ENCODE results near the gene NT5C3B.
A peak's percentile ranks its signal among the peaks of the same experiment; 100 is the strongest.

The NT5C3B gene

DNA sequence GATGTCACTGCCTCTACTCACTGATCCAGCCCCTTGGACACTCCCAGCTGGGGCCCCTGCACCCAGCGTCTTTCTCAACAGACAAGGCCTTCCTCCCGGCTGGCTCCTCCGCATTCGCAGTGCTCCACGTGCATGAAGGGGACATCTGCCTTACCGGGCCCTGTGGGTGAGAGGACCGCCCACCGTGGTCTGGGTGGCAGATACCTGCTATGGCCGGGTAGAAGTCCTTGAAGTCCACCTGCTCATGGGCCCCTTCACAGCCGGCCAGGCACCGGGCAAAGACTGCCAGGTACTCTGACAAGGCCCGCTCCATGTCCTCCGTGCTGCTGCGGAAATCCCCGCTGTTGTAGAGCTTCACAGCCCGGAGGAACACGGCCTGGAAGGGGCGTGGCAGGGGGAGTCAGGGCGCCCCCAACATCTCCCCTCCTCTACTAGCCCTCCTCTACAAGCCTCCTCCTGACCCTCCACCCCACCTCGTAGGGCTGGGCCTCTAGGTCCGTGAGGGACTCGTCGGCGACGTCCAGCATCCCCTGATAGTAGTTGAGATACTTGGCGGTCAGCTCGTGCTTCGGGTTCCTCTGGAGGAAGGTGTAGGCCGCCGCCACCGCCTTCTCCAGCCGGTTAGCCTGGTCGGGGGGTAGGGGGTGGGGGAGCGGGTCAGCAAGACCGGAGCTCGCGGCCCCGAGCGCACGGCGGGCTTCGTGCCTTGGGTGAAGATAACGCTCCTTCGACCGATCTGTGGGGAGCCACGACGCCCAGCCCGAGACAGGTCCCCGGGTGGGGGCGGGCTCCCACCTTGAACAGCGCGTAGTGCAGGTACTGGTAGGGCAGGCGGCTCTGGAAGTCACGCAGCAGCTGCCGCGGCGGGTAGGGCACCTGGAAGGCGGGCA, 25.1 kb downstream of the NT5C3B start:
- no peak for DNase-seq

DNA sequence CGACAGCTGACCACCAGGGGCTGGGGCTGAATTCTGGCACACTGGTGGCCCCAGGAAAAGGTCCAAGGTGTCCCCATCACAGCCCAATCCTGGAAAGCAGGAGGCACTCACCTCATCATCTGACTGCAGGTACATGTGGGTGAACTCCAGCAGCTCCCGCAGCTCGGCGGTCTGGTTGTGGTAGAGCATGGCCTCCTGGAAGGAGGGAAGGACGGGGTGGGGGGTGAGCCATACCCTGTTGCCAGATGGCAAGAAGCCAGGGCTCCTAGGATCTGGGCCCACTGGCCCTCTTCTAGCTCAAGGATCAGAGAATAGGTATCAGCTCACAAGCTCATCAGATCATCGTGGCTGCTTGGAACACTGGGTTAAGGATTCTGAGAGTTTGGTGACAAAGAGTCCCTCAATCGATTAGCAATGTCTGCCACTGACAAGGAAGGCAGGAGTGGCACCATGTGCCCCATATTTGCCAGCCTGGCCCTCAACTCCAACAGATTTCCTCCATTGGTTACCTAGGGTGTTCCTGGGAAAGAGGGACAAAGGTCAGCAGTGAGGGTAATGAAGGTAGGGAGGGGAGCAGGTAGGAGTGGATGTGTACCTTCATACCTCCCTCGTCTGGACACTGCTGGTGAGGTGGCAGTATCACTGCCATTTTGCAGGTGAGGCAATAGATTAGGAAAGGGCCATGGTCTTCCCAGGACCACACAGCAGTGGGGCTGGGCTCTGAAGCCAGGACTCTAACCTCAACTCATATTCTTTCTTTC, 29.2 kb downstream of the NT5C3B start:
- no peak for DNase-seq

DNA sequence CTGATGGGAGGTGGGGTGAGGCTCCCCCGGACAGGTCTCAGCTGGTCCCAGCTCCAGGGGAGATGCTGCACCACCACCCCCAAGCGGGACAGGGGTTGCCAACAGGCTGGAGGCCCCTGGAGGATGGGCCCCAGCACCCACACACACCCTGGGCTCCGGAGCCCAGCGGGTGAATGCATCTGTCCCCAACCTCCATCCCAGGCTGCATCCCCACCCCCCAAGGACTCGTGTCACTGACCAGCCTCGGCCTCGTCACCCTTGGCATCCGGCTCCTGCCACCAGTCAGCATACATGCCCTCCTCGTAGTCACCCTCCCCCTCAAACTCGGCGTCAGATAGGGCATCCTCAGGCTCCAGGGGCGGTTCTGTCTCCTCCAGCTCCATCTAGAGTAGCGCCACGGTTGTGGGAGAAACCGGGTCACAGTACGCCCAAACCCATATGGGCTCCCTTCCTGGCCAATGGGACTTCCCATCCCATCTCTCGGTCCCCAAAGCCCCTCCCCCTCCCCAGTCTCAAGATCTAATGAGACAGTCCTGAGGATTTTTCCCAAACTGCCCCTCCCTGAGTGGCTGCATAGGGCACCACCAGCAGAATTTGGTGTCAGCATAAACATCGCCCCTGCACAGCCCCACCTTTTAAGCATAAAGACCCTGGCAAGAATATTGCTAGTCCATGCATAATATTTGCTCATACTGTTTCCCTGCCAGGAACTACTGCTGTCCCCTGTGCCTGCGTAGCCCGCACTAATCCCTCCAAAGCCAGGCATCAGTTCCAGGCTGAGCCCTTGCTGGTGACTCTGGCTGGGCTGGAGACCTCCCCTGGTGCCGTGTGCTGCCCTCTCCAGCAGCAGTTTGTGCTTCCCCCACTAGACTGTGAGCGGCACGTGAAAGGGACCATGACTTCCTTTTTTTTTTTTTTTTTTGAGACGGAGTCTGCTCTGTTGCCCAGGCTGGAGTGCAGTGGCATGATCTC, 32.7 kb downstream of the NT5C3B start:
- no peak for DNase-seq

DNA sequence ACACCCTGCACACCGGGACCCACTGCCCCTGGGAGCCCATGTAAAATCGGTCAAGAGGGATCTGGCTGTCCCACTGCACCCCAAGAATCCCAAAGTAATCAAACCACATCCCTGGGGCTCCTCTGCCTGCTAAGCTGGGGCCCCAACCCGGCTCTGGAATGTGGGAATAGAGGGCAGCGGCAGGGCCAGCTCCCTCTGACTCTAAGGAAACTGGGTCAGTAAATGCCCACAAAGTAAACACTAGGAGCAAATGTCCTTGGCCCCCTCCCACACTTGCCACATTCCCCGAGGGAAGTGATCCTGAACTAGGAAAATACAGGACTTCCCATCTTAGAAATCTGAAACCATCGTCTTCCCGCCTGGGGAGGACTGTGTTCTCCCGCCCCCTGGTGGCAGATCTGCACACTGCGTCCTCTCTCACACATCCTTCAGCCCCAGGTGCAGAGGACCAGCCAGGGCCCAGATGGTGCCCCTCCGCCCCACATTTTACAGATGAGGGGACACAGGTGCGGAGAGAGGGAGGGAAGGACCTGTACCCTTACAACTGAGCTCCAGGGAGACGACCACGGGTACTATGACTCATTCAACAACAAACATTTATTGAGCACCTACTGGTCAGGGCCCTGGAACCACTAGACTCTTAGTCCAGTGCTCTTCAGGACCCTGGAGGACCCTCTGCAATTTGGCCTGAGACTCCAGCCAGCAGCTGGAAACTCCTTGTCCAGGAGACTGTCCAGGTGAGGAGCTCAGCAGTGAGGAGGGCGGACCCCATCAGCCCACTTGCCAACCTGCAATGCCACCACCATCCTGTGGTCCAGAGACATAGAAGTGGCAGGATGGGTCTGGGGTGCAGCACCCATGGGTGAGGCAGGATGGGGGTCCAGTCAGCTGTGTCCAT, 34.4 kb downstream of the NT5C3B start:
- peak; percentile 75 for DNase-seq

DNA sequence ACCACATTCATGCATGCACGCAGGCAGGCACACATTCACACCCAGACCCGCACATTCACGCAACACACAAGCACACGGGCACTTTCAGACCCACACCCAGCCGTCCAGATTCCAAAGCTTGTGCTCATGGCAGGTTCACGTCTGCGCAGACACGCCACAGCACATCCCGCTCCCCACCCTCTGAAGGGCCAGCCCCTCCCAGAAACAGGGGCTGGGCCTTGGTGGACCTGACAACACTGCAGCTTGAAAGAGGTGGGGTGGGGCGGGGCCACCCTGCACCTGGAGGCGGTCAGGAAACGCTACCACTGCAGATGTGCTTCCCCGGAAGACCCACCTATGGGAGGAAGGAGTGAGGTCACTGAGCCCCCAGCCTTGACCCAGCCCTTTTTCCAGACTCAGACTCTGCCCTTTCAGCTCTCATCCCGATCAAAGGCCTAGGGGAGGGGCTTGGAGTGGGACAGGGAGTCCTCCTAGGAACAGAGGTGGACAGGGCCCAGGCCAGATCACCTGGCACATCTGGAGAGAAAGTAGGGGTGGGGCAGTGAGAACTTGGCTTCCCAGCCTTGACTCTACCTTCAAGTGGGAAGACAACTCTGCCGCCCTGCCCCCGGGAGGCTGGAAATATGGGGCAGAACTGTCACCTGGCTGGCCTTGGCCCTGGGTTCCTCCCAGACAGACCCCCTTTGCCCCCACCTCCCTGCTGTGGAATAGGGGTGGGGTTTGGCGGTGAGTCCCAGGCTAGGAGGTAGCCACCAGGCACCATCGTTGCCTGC, 35.2 kb downstream of the NT5C3B start:
- DNase-seq, result no peak

DNA sequence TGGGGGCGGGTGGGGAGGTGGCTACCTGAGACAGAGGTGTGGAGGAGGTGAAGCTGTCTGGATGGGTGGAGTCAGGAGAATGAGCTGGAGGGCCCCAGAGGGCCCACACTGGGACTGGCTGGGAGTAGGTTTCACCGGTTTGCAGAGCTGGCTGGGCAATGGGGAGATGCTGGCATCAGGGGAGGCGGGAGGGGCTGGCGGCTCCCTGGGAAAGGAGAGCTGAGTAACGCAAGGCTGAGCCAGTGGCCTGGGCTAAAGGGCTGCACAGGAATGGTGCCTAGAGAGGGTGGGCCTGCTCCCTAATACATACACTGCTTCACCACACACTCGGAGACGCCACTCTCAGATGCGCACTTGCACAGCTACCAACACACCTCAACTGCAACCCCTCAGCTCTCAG, 36.7 kb downstream of the NT5C3B start:
- DNase-seq, result no peak

DNA sequence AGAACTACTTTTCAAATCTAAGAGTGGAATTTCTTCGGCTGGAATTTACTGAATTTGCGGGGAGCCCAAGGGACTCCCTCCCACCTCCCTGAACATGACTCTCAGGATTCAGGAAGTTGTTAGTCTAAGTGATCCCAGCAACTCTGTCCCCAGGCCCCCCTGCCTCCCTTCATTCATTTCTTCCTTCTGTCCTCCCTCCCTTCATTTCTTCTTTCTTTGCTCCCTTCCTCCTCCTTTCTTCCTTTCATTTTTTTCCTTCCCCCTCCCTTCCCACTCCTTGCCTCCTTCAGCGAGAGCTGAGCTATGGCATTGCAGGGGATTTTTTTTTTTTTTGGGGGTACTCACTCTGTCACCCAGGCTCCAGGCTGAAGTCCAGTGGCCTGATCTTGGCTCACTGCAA, 38.7 kb downstream of the NT5C3B start:
- DNase-seq, result no peak

DNA sequence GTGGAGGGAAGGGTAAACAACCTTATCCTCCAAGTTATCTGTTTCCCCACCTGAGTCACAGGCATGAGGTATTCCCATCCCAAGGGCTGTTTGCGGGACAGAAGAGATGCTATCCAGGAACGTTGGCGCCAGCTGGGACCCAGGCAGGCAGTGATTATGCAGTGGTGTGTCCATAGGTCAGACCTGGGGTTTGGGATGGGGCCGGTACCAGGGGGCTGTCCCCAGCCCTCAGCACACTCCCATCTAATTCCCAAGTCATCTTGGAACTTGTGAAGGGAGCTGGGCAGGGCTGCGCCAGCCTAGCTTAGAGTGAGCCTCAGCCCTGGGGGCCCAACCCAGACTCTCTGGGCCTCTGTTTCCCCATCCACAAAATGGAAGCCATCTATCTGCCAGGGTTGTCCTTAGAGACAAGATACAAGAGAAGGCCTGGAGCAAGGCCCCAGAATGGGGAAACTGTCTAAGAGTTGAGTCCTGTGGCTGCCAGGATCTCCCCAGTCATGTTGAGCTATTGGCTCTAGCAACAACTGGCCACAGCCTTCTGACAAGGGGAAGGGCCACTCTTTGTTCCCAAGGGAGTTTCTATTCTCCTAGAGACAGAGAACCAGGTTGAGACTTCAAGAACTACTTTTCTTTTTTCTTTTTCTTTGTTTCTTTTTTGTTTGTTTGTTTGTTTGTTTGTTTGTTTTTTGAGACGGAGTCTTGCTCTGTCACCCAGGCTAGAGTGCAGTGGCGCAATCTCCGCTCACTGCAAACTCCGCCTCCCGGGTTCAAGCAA, 39.7 kb downstream of the NT5C3B start:
- DNase-seq, result no peak

DNA sequence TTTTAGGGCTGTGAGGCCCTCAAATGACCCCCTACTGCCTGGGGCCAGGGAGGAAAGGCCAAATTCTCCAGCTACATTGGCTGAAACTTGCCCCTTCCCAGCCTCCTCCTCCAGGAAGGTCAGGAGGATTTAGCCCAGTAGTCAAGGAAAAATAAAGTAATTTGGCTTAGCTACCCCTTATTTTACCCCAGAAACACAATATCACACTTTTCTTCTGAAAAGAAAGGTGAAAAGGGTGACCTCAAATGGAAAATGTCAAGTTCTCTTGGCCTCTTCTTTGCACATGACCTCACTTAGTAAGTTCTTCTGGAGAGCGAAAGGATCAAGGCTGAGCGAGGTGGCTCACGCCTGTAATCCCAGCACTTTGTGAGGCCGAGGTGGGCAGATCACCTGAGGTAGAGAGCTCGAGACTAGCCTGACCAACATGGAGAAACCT, 41.5 kb downstream of the NT5C3B start:
- no peak for DNase-seq

DNA sequence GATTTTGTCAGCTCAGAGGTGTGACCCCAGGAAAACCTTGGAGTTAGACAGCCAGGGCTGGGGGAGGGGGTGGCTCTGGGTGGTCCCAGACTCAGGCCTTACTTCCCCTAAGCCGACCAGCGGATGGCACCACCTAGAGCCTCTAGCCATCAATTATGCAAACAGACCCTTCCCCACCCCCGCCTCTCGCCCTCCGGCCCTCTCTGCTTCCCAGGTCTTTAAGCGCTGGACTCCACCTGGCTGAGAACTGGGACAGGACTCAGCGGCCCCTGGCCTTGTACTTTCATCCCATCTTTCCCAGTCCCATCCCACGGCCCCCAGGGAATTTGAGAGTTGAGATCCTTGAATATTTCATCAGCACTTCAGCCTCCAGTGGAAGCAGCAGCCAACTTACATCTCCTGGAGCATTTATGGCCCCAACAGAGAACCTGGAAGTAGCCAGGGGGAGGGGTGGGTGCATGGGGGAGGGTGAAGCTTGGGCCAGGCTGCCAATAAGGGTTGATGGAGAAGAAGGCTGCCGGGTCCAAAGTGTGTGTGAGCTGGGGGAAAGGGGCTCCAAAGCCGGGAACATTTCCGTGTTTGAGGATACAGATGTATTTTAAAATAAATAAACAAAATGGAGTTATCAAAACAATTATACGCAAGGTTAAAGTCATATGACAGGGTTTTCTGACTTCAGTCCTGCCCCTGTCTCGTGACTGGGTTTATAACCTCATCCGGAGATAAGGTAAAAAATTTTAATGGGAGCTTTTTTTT, 42.1 kb downstream of the NT5C3B start:
- DNase-seq, result no peak

DNA sequence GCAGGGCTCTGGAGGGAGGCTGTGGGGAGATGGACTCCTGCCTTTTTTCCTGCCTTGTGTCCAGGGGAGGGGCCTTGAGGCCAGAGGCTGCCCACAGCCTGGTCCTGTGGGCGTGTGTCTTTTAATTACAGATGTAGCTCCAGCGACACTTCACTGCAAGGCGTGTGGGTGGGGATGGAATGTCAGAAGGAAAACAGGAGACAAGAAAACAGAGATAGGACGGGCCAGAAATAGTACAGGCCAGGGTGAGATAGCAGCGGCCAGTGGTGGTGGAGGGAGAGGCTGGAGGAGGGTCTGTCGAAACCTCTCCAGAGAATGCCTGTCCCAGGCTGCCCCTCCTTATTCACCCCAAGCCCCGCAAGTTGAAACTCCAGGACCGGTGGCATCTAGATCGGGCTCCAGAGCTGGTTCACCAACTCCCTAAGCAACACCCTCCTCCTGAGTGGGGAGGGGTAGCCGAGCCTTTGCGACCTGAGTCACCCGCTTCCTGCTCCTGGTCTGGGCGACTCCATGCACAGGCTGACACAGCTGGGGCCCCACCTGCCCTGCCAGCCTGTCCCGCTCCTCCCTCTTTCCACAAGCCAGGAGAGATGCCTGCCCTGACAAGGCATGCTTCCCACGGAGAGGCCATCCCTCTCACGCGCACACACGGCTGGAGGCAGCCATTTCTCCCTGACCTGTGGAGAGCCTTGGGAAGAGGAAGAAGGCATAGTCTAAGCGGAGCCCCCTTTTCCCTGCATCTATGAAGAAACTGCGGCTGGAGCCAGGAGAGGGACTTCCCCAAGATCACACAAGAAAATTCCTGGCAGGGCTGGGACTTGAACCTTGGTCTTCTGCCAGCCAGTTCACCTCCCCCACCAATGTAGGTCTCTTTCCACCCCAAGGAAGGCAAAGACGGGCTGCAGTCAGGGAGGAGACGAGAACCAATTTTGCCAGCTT, 42.9 kb downstream of the NT5C3B start:
- no peak for DNase-seq

DNA sequence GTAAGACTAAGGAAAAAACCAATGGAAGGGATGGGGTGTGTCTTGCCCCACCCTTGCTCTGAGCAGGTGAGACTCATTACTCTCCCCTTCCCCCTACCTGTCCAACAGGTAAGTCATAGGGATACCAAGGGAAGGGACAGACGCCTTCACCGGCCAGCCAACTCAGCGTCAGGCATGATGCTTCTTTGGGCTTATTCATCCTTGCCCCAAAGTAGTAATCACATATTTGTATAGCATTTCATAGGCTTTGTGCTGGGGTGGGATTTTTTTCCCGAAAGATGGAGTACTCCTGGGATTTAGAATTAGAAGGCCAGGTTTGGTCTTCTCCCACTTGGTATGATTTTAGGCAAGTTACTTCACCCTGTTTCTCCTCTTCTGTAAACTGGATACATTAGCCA, 49.0 kb downstream of the NT5C3B start:
- DNase-seq, result no peak

DNA sequence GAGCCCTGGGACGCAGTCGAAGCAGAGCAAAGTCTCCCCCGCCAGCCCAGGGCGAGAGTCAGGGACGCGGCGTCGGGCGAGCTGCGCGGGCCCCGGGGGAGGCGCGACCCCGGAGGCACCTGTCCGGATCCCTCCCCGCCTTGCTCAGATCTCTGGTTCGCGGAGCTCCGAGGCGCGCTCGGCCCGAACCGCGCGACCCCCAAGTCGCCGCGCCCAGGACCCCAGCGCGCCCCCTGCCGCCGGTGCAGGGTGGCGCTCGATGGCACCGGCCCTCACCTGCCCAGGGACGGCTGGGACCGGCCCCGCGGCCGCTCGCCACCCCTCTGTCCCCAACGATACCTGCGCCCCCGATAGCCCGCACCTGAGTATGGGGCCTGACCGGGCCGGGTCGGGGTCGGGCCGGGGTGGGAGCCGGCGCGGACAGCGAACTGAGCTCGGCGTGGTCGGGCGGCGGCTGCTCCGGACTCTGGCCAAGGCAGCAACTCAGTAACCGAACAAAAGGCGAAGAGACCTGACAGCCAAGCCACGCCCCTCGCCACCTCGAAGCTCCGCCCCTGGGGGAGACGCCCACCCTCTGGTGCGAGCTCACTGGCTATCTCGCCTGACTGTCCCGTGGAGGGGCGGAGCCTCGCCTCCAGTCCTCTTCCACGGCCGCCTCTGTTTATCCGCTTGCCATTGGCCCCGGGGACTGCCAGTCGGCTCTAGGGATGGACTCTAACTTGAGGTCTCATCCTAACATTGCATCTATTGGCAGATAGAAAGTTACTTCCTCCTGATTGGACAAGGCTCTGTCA, 49.6 kb downstream of the NT5C3B start, which contains the start of gene JUP:
Gene JUP, minus strand, starts transcription at position 485 of the 794 bp plus-strand sequence. CDS start 14,857 bp downstream, outside the sequence.
- DNase-seq, result peak; percentile 81

DNA sequence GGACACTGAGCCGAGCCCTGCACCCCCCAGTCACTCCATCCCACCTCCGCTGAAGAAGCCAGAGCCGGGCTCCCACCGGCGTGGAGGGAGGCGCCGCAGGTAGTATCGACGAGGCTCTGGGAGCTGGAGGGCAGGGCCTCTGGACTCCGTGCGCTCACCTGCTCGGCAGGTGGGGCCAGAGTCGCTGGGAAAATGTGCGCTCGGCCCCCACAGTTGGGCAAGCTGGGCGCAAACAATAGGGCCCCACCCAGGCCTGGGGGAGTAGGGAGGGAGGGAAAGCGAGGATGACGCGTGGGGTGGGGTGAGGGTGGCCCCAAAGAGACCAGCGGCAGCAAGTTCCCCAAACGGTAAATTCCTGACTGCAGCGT, 50.2 kb downstream of the NT5C3B start:
- DNase-seq, result no peak

DNA sequence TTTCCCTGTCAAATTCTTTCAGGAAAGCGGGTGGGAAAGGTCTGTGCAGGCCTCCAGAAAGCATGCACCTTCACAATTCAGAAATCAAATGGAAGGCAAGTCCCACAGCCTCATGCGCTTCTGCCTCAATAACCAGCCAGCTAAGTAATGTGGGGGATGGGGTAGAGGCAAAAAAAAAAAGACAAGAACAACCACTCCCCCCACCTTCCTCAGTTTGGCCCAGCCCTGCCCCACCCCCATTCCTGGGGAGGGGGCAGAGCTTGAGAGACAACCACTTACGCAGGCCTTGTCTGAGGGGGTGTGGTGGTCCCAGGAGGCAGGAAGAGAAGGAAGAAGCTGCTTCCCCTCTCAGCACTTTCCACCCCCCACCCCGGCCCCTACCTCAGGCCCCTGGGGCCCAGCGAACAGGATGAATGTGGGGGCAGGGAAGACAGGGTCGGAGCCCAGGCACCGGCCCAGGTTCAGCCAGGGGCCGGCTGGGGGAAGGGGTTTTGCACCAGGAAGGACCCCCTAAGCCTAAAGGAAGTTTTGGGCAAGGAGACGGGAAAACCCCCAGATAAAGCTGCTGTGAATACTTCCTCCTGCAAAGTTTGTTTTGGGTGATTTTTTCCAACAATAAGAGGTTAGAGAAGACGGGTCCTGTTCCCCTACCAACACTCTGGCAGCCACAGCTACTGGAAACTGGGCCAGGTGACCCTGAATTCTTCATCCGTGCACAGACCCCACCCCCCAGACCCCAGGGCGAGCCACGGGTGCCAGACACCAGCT, 50.8 kb downstream of the NT5C3B start:
- no peak for DNase-seq

DNA sequence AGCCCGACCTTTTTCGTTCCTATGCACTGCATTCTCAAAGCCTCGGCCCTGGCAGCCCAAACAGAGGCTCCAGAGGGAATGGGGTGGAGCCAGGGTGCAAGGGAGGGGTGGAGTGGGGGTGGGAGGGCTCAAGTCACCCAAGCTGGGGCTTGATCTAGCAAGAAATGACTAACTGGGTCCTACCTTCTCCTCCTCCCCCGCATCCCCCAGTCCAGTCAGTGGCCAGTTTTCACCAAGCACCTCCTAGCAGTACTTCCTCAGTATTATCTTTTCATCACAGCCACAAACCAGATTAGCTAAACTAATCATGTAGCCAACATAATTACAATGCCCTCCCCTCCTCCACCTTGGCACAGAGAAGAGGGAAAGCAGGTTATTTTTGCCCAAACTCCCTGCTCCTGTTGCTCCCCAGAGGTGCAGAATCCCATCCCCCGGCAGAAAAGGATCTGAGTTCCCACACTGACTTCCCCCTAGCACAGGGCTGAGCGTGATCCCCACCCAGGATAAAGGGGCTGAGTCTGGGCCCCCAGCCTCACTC, 51.8 kb downstream of the NT5C3B start:
- DNase-seq, result no peak
